Mammary epithelial cell (primary cell): ENCODE data around the gene IGFBP7.

Experiments used
- CTCF ChIP-seq, 2 donors: IDR thresholded peaks in 1 of 2; conservative IDR thresholded peaks in 1 of 2; 2 replicates each; pipeline ENCODE4 v1.5.1; 2011 to 2012; ENCODE audit warnings: inconsistent platforms in 2 of 2, low read length in 2 of 2, mild to moderate bottlenecking in 2 of 2, control low read depth in 1 of 2, low read depth in 1 of 2; ENCODE audit not compliant: insufficient read depth in 1 of 2; ENCODE audit errors: extremely low read depth in 1 of 2
- EZH2 ChIP-seq: IDR thresholded peaks from 2 replicates; pipeline ENCODE4 v1.6.1; 2012; ENCODE audit warnings: low read length, inconsistent platforms, borderline replicate concordance

- TF ChIP-seq CTCF (conservative IDR thresholded peaks at IDR 0.05 in 1 of 2, IDR thresholded peaks at IDR 0.05 in 1 of 2; ENCODE audit: extremely low read depth in 1 of 2, insufficient read depth in 1 of 2, low read depth in 1 of 2, low read length in 2 of 2) (no peak), EZH2 (no peak)
Observed at GRCh38 chr4:57158762-57159161, 48.6 kb upstream of the IGFBP7 start.
